Measurements from ENCODE around the gene IL16. TPM values are rescaled to one million over a fixed set of nuclear protein-coding genes. Genes with fewer than 3 reads are reported as not detected.

IL16 gene
- total RNA-seq, 2 experiments from 2014 or later, result 76.0 to 81.3 TPM

- Histone ChIP-seq H4K20me1 (ENCODE audit: insufficient read depth, low read length) (no peaks in the 10 kb centered on the region), H3K27ac (ENCODE audit: low read depth, low read length, poor library complexity, severe bottlenecking) (no peak overlapping the region), H2AFZ (ENCODE audit: low read length) (no peak overlapping the region), H3K9me3 (ENCODE audit: low read length) (no peaks in the 10 kb centered on the region), H3K79me2 (ENCODE audit: insufficient read depth, low read depth, low read length) (no peaks in the 10 kb centered on the region), H3K9me2 (ENCODE audit: insufficient read depth, low read length) (no peaks in the 10 kb centered on the region), H3K36me3 (ENCODE audit: insufficient read depth, low read length) (no peaks in the 10 kb centered on the region), H3K4me1 (ENCODE audit: insufficient read depth, low read length, poor library complexity, severe bottlenecking) (no peaks in the 10 kb centered on the region), H3K4me3 (ENCODE audit: low read depth, low read length, poor library complexity, severe bottlenecking) (no peak overlapping the region), H3K4me2 (ENCODE audit: low read length) (no peak overlapping the region)
- no peak for DNase-seq (ENCODE audit: low spot score)
- POLR2A ChIA-PET, result no interaction called here
- CTCF ChIA-PET (ENCODE audit: unreplicated experiment), result no interaction called here
- BruUV-seq (replicated peaks), result no TSS peak
- TF ChIP-seq, protein P1, sequence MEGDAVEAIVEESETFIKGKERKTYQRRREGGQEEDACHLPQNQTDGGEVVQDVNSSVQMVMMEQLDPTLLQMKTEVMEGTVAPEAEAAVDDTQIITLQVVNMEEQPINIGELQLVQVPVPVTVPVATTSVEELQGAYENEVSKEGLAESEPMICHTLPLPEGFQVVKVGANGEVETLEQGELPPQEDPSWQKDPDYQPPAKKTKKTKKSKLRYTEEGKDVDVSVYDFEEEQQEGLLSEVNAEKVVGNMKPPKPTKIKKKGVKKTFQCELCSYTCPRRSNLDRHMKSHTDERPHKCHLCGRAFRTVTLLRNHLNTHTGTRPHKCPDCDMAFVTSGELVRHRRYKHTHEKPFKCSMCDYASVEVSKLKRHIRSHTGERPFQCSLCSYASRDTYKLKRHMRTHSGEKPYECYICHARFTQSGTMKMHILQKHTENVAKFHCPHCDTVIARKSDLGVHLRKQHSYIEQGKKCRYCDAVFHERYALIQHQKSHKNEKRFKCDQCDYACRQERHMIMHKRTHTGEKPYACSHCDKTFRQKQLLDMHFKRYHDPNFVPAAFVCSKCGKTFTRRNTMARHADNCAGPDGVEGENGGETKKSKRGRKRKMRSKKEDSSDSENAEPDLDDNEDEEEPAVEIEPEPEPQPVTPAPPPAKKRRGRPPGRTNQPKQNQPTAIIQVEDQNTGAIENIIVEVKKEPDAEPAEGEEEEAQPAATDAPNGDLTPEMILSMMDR (conservative IDR thresholded peaks at IDR 0.05; ENCODE audit: low read length), result no peak
- no peak for TF ChIP-seq EZH2phosphoT487 (IDR thresholded peaks at IDR 0.05; ENCODE audit: borderline replicate concordance, low read depth, low read length)
- intact Hi-C loops (cut with micrococcal nuclease; ENCODE audit: unreplicated experiment), result no loop called here
These were observed 36.1 kb upstream of the IL16 start for GRCh38 chr15:81160312-81161159.

GRCh38 chr15:81161160-81161673 lies 35.5 kb upstream of the IL16 start:
- Histone ChIP-seq H3K4me3 (ENCODE audit: low read depth, low read length, poor library complexity, severe bottlenecking) (no peak overlapping the region), H3K27ac (ENCODE audit: low read depth, low read length, poor library complexity, severe bottlenecking) (no peak overlapping the region), H4K20me1 (ENCODE audit: insufficient read depth, low read length) (no peaks in the 10 kb centered on the region), H3K79me2 (ENCODE audit: insufficient read depth, low read depth, low read length) (no peaks in the 10 kb centered on the region), H3K36me3 (ENCODE audit: insufficient read depth, low read length) (no peaks in the 10 kb centered on the region), H3K4me2 (ENCODE audit: low read length) (no peak overlapping the region), H3K9me3 (ENCODE audit: low read length) (no peaks in the 10 kb centered on the region), H3K9me2 (ENCODE audit: insufficient read depth, low read length) (no peaks in the 10 kb centered on the region), H2AFZ (ENCODE audit: low read length) (no peak overlapping the region), H3K4me1 (ENCODE audit: insufficient read depth, low read length, poor library complexity, severe bottlenecking) (no peaks in the 10 kb centered on the region)
- ChIA-PET POLR2A (no interaction called here), CTCF (ENCODE audit: unreplicated experiment) (no interaction called here)
- BruUV-seq (replicated peaks), result no TSS peak
- TF ChIP-seq, protein P1 (conservative IDR thresholded peaks at IDR 0.05; ENCODE audit: low read length), result no peak
- no peak for TF ChIP-seq EZH2phosphoT487 (IDR thresholded peaks at IDR 0.05; ENCODE audit: borderline replicate concordance, low read depth, low read length)
- no peak for DNase-seq (ENCODE audit: low spot score)
- intact Hi-C loops (cut with micrococcal nuclease; ENCODE audit: unreplicated experiment), result no loop called here

DNA sequence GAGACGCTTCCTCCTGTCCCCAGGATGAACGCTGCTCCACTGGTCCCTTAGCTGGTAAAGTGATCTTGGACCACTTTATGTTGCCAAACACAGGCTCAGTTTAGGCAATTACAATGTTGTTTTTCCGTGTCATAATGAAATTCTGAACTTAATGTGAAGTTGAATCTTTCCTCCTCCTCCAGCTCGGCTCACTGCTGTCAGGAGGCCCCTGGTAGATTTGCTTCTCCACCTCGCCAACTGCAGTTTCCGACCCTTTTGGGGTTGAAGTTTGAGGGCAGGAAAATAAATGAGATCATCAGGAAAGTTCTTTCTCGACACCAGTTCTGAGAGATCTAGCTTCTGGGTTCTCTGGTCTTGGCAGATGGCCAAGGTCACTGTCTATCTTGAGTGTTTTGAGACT lies 34.8 kb upstream of the IL16 start:
- CTCF ChIA-PET (ENCODE audit: unreplicated experiment), result interaction anchor here (1.8 kb wide), 1 partner anchor 104 kb away, joined by 5 read pairs; no protein-coding TSS in a partner anchor
- Histone ChIP-seq H3K4me1 (ENCODE audit: insufficient read depth, low read length, poor library complexity, severe bottlenecking) (no peaks in the 10 kb centered on the region), H3K4me3 (ENCODE audit: low read depth, low read length, poor library complexity, severe bottlenecking) (no peak overlapping the region), H3K27ac (ENCODE audit: low read depth, low read length, poor library complexity, severe bottlenecking) (no peak overlapping the region), H2AFZ (ENCODE audit: low read length) (no peak overlapping the region), H3K79me2 (ENCODE audit: insufficient read depth, low read depth, low read length) (no peaks in the 10 kb centered on the region), H3K9me3 (ENCODE audit: low read length) (no peaks in the 10 kb centered on the region), H3K36me3 (ENCODE audit: insufficient read depth, low read length) (no peaks in the 10 kb centered on the region), H4K20me1 (ENCODE audit: insufficient read depth, low read length) (no peaks in the 10 kb centered on the region), H3K9me2 (ENCODE audit: insufficient read depth, low read length) (no peaks in the 10 kb centered on the region), H3K4me2 (ENCODE audit: low read length) (no peak overlapping the region)
- intact Hi-C loops (cut with micrococcal nuclease; ENCODE audit: unreplicated experiment), result no loop called here
- TF ChIP-seq, protein P1 (conservative IDR thresholded peaks at IDR 0.05; ENCODE audit: low read length), result no peak
- TF ChIP-seq EZH2phosphoT487 (IDR thresholded peaks at IDR 0.05; ENCODE audit: borderline replicate concordance, low read depth, low read length), result no peak
- POLR2A ChIA-PET, result no interaction called here
- DNase-seq (ENCODE audit: low spot score), result no peak
- BruUV-seq (replicated peaks), result no TSS peak

Data from OCI-LY7 (cell line).